AG09319 (cell line): ENCODE measurements around the gene SLC24A3.

ENCODE experiments used
- DNase-seq: peaks from one replicate; pipeline ENCODE4 v3.0.0-alpha.2; 2010; ENCODE audit warnings: low read depth; ENCODE audit errors: extremely low read depth
- TF ChIP-seq, protein P1 (sequence below): IDR thresholded peaks from 2 replicates; pipeline ENCODE4 v1.5.1; 2011; ENCODE audit warnings: low read depth, mild to moderate bottlenecking, inconsistent platforms, low read length, moderate library complexity

Gene SLC24A3

DNA sequence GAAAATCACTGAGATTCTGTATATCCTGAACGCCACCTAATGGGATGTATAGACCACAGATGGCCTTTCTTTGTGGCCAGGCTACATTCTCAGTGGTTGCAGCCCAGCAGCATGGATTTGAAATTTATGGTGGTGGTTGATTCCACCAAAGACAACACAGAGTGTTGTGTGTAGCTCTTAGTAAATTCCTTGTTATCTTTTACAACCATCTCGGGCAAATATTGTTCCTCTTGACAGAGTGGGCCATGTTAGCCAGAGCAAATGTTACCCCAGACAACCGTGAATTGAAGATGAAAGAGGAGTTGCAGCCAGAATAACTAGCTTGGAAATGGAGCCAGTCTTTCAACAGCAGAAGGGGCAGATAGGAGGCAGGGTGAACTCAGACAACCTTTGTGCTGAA lies 39.5 kb downstream of the SLC24A3 start:
- TF ChIP-seq, protein P1, sequence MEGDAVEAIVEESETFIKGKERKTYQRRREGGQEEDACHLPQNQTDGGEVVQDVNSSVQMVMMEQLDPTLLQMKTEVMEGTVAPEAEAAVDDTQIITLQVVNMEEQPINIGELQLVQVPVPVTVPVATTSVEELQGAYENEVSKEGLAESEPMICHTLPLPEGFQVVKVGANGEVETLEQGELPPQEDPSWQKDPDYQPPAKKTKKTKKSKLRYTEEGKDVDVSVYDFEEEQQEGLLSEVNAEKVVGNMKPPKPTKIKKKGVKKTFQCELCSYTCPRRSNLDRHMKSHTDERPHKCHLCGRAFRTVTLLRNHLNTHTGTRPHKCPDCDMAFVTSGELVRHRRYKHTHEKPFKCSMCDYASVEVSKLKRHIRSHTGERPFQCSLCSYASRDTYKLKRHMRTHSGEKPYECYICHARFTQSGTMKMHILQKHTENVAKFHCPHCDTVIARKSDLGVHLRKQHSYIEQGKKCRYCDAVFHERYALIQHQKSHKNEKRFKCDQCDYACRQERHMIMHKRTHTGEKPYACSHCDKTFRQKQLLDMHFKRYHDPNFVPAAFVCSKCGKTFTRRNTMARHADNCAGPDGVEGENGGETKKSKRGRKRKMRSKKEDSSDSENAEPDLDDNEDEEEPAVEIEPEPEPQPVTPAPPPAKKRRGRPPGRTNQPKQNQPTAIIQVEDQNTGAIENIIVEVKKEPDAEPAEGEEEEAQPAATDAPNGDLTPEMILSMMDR, result no peak
- no peak for DNase-seq

DNA sequence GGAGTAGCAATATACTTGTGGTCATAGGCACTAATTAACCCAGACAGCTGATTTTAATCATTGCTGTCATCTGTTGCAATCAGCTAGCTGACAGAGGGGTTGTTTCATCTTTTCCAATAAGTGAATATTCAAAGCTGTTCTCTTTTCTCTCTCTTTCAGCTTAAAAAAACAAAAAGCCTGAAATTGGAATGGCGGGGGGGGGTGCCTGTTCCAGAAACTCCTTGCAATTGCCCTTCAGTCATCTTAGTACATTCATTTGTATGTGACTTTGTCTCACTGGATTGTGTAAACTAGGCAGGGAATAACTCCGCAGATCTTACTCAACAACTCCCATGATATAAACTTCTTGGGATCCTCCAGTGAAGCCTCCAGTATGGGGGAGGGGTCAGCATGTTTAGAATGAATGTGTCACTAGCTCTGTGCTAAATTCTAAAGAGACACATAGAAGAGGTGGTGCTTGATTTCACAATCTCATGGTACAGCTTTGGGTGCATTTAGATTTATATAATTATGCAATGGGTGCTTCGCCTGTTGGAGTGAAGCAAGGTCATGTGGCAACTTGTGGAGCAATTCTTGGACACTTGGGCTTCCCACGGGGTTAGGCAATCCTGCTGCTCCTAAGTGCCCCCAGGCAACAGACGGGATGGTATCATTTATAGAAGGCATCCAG lies 40.1 kb downstream of the SLC24A3 start:
- DNase-seq, result peak; percentile 57
- TF ChIP-seq, protein P1, result no peak

DNA sequence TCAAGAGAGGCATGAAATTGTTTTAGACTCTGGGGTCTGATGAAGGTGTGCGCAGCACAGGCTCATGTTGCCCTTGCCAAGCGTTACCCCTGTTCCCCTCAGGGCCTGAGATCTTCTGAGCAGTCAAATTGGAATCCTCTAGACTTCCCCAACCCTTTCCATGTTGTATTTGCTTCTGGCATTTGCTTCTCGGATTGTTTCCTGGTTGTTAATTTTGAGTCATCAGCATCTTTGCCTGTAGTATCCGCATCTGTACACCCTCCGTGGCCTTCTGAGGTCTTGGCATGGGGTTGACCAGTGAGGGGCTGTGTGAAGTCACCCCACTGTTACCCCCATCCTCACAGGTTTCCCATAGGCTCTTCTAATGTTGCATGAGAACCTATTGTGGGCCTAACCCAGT lies 40.9 kb downstream of the SLC24A3 start:
- DNase-seq, result no peak
- TF ChIP-seq, protein P1, result no peak

DNA sequence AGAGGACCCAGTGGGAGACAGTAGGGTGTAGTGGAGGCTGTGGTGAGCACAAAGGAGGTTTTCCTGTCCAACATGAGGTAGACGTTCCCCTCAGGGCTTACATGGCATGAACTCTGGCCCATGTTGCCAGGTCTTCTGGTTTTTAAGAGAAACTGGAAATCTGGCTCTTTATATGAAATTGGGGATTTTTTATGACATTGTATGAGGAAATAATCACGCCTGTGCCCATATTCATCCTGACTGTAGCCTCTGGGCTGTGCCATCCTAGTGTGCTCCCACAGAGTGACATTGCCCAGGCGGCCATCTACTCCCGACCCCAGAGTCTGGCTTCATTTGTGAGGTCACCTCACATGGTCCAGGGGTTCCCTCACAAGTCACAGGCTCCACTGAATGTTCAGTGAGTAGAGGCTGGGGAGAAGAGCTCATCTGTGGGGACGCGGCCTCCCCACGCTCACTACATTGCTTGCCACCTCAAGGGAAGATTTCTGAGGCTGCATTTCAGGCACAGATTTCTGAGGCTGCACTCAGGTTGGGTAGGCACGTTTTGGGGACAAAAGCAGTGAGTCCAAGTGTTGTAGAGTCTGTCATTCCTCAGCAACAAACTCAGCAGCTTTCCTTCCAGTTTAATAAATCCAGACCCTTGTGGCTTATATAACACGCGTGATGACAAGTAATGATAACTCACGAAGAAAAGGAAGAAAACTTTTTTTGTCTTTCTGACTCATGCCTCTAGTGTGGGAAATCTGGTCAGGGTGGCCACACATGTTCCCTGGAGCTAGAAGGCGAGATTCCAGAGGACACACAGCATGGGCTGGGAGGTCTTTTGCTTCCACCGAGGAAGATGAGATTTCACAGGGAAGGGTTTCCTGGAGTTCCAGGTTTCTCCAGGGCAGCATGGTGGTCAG lies 41.7 kb downstream of the SLC24A3 start:
- TF ChIP-seq, protein P1, result no peak
- peak; percentile 22 for DNase-seq

DNA sequence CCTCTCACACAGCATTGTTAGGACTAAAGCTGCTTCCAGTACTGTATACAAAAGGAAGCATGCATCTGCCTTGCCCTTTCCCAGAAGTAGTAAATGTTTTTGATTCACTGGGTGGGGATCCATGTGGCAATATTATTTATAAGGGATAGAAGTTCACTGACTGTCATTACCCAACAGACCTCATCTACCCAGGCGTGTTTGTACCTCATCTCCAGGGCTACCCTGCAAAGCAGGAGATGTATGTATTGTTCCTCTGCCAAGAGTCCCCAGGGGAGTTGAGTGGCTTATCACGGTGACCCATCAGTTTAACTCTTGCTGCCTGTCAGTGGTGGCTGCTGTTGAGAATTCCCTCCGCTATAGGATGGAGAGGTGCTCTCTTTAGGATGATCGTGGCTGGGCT lies 42.5 kb downstream of the SLC24A3 start:
- TF ChIP-seq, protein P1, result no peak
- DNase-seq, result no peak

DNA sequence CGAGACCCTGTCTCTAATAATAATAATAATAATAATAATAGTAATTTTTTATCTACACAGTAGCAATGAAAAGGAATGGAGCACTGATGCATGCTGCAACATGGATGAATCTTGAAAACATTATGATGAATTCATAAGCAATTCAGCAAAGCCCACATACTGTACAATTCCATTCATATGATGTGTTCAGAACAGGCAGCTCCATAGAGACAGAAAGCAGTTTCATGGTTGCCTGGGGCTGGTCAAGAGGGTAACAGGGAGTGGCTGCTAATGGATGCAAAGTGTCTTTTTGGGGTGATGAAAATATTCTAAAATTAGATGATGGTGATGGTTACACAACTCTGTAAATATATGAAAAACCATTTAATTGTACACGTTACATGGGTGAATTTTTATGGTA lies 43.6 kb downstream of the SLC24A3 start:
- TF ChIP-seq, protein P1, result no peak
- DNase-seq, result no peak

DNA sequence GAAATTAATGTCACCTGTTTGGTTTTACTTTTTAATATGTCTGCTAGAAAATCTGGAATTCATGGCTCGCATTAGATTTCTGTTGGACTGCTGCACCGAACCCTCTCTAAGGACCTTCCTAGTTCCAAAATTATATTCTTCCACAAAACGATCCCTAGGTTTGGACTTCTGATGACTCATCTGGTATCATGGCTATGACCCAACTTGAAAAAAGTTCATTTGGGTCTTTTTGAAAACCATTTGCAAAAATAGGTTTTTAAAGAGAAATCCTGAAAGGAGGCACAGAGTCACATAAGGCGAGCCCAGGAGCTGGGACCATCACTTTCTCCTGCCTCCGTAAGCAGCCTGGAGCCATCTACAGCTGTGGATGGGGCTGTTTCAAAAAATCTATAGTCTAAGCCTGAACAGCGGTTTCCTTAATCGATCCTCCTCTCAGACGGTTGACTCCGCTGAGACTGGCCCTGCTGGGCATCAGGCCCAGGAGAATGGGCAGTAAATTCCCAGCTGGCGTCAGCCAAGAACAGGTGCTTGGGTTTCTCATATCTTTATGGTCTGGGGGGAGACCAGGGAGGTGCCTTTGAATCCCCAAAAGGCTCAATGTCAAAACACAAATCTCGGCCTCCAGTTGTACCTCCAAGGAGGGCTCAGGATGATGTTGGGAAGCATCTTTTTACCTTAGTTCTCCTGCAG lies 44.6 kb downstream of the SLC24A3 start:
- TF ChIP-seq, protein P1, result no peak
- no peak for DNase-seq
